ENCODE measurements around the gene TF.

GRCh38 chr3:133828576-133829309, 82.5 kb downstream of the TF start:
- TF ChIP-seq ZNF274 (IDR thresholded peaks at IDR 0.05; ENCODE audit: low read depth, low read length), result no peak
- TF ChIP-seq SUZ12 (IDR thresholded peaks at IDR 0.05; ENCODE audit: extremely low read depth, insufficient read depth, insufficient read length), result no peak
